Hepatocyte (in vitro differentiated cells): ENCODE results near the gene REN. TPM values are rescaled to one million over a fixed set of nuclear protein-coding genes. Genes with fewer than 3 reads are reported as not detected.

Source experiments
- DNase-seq: peaks from one replicate; pipeline ENCODE4 v3.0.0-alpha.2; 2016; ENCODE audit warnings: low spot score
- H2AFZ ChIP-seq: fragments of 200-600 bp; sonication (generic); 2 replicates; pipeline ENCODE4 v1.6.0; 2016; ENCODE audit warnings: antibody characterized with exemption, mild to moderate bottlenecking
- H3K27ac ChIP-seq: fragments of 200-600 bp; sonication (generic); 2 replicates; pipeline ENCODE4 v1.5.1; 2016; ENCODE audit warnings: mild to moderate bottlenecking
- H3K27me3 ChIP-seq: fragments of 200-600 bp; sonication (generic); 2 replicates; pipeline ENCODE4 v1.6.1; 2016
- H3K36me3 ChIP-seq: fragments of 200-600 bp; sonication (generic); replicated peaks from 2 replicates; pipeline ENCODE4 v1.5.1; 2016; ENCODE audit warnings: low read depth; ENCODE audit not compliant: insufficient read depth
- H3K4me1 ChIP-seq: fragments of 200-600 bp; sonication (generic); 2 replicates; pipeline ENCODE4 v1.5.1; 2016; ENCODE audit warnings: mild to moderate bottlenecking, moderate library complexity; ENCODE audit not compliant: insufficient read depth
- H3K4me2 ChIP-seq: fragments of 200-600 bp; sonication (generic); 2 replicates; pipeline ENCODE4 v1.6.0; 2016
- H3K4me3 ChIP-seq: fragments of 200-600 bp; sonication (generic); 2 replicates; pipeline ENCODE4 v1.5.1; 2016; ENCODE audit warnings: mild to moderate bottlenecking
- H3K79me2 ChIP-seq: fragments of 200-600 bp; sonication (generic); 2 replicates; pipeline ENCODE4 v1.6.0; 2017; ENCODE audit warnings: mild to moderate bottlenecking
- H3K9me2 ChIP-seq: fragments of 200-600 bp; sonication (generic); replicated peaks from 2 replicates; pipeline ENCODE4 v1.6.0; 2017; ENCODE audit warnings: mild to moderate bottlenecking; ENCODE audit not compliant: insufficient read depth
- H3K9me3 ChIP-seq: fragments of 200-600 bp; sonication (generic); 2 replicates; pipeline ENCODE4 v1.5.1; 2016; ENCODE audit warnings: low read depth, mild to moderate bottlenecking
- H4K20me1 ChIP-seq: fragments of 200-600 bp; sonication (generic); 2 replicates; pipeline ENCODE4 v1.6.0; 2016; ENCODE audit warnings: mild to moderate bottlenecking; ENCODE audit not compliant: insufficient read depth, poor library complexity, severe bottlenecking
- EZH2 ChIP-seq: fragments of 200-600 bp; sonication (generic); IDR thresholded peaks from 2 replicates; pipeline ENCODE4 v1.6.1; 2016; ENCODE audit warnings: antibody characterized with exemption, mild to moderate bottlenecking, borderline replicate concordance
- EZH2phosphoT487 ChIP-seq: fragments of 200-600 bp; sonication (generic); IDR thresholded peaks from one replicate; pipeline ENCODE4 v1.6.1; 2018; ENCODE audit warnings: antibody characterized with exemption, mild to moderate bottlenecking, low read depth, moderate library complexity; ENCODE audit not compliant: unreplicated experiment, severe bottlenecking
- WGBS: methylation state at CpG from one replicate; pipeline ENCODE4 v1.1.6; 2016; ENCODE audit warnings: low lambda C conversion rate; ENCODE audit errors: missing lambda C conversion rate; 5-methylcytosine and 5-hydroxymethylcytosine counted together
- polyA plus RNA-seq: library from polyadenylated mRNA; unstranded; fragments of >200 nt; fragmentation: Nextera tagmentation; extraction: Ambion mirVana; gene quantifications from 2 replicates; pipeline ENCODE4 v1.2.1, GENCODE V29; 2016
- total RNA-seq: library from RNA; depleted of rRNA; stranded (reverse); fragments of >200 nt; gene quantifications from 2 replicates; pipeline ENCODE4 v1.2.3, GENCODE V29; 2014
- TF ChIP-seq, protein P1 (sequence below): fragments of 200-600 bp; sonication (generic); IDR thresholded peaks from 2 replicates; pipeline ENCODE4 v1.5.1; 2016; ENCODE audit warnings: antibody characterized with exemption, mild to moderate bottlenecking; ENCODE audit not compliant: poor library complexity

REN gene
- total and polyA plus RNA-seq, 2 experiments from 2014 or later, result 15.4 to 18.4 TPM

DNA sequence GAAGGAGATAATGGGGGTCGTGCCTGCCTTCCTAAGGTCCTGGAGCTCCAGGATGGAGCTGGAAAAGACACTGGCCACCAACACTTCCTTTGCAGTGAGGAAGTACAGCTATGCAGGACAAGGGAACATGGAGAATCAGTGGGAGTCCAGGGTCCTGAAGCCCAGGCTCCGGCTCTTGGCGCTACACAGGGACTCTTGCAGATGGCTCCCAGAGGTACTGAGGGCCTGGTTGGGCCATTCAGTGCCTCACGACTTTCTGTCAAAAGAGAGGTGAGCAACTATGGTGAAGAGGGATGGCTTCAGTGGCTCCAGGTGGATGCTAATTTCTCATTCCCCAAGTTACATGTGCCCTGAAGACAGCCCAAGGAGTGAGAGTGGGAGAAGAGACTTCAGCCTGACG, 12.5 kb downstream of the REN start:
- TF ChIP-seq, protein P1, sequence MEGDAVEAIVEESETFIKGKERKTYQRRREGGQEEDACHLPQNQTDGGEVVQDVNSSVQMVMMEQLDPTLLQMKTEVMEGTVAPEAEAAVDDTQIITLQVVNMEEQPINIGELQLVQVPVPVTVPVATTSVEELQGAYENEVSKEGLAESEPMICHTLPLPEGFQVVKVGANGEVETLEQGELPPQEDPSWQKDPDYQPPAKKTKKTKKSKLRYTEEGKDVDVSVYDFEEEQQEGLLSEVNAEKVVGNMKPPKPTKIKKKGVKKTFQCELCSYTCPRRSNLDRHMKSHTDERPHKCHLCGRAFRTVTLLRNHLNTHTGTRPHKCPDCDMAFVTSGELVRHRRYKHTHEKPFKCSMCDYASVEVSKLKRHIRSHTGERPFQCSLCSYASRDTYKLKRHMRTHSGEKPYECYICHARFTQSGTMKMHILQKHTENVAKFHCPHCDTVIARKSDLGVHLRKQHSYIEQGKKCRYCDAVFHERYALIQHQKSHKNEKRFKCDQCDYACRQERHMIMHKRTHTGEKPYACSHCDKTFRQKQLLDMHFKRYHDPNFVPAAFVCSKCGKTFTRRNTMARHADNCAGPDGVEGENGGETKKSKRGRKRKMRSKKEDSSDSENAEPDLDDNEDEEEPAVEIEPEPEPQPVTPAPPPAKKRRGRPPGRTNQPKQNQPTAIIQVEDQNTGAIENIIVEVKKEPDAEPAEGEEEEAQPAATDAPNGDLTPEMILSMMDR, result no peak
- TF ChIP-seq EZH2 (no peak), EZH2phosphoT487 (no peak)
- Histone ChIP-seq H4K20me1 (no peaks in the 10 kb centered on the region), H3K4me3 (no peak overlapping the region), H3K27ac (no peak overlapping the region), H2AFZ (no peak overlapping the region), H3K27me3 (no peaks in the 10 kb centered on the region), H3K4me1 (peaks cover 11% of the 10 kb centered on the region), H3K9me2 (no peaks in the 10 kb centered on the region), H3K9me3 (no peaks in the 10 kb centered on the region), H3K36me3 (no peaks in the 10 kb centered on the region), H3K79me2 (no peaks in the 10 kb centered on the region), H3K4me2 (no peak overlapping the region)
- no peak for DNase-seq
- 94% methylated on average over 5 of the region's 5 CpGs for WGBS

GRCh38 chr1:204152310-204153044, 13.7 kb downstream of the REN start:
- no peak for DNase-seq
- Histone ChIP-seq H3K79me2 (no peaks in the 10 kb centered on the region), H3K4me2 (peak overlapping the region; percentile 99), H3K4me3 (peak overlapping the region; percentile 97), H2AFZ (peak overlapping the region; percentile 83), H3K36me3 (no peaks in the 10 kb centered on the region), H3K9me3 (no peaks in the 10 kb centered on the region), H3K27ac (peak overlapping the region; percentile 24), H3K27me3 (no peaks in the 10 kb centered on the region), H4K20me1 (no peaks in the 10 kb centered on the region), H3K9me2 (no peaks in the 10 kb centered on the region), H3K4me1 (peaks cover 11% of the 10 kb centered on the region)
- WGBS, result 53% methylated on average over 16 of the region's 25 CpGs
- TF ChIP-seq, protein P1, result no peak
- no peak for TF ChIP-seq EZH2phosphoT487
- no peak for TF ChIP-seq EZH2

DNA sequence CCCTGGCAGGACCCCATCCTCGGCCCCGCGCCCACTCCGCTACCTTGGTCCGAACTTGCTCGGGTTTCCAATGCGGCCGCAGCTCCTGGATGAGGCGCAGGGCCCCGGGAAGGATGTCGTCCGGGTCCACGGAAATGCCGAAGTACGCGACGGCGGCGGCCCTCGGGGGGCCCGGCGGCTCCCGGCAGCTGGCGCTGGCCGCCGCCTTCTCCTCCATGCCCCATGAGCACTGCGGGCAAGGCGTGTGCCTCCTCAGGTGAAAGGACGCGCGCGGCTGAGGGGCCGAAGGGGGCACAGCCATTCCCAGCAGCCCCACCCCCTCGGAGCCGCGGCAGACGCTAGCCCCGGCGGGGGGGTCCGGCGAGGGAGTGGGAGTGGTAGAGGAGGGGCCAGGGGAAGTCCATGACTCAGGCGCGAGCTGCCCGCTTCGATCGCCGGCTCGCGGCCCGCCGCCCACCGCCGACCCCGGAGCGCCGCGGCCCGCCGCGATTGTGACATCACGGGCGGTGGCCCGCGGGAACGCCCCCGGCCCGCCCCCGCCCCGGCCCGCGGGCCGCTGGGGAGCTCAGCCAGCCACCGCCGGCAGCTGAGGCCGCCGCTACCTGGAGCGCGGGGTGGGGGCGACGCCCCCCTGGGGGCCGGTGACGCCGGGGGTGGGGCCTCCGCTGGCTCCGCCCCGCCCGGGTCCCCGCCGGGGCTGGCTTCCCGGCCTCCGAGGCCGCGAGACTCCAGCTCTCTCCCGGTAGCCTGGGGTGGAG, 14.4 kb downstream of the REN start, which contains the start of gene ETNK2:
Gene ETNK2 (minus strand): TSS at position 493 of the 758 bp plus-strand sequence. CDS start 192 bp downstream, at position 301.
- H3K9me3 ChIP-seq, result no peaks in the 10 kb centered on the region
- WGBS, result 1% methylated on average over 37 of the region's 94 CpGs
- H3K4me2 ChIP-seq, result peak within 1 kb of the TSS; percentile 99
- H3K79me2 ChIP-seq, result no peaks in the 10 kb centered on the region
- H4K20me1 ChIP-seq, result no peaks in the 10 kb centered on the region
- H3K27me3 ChIP-seq, result no peaks in the 10 kb centered on the region
- peak within 1 kb of the TSS; percentile 70 for H3K27ac ChIP-seq
- H3K36me3 ChIP-seq, result no peaks in the 10 kb centered on the region
- DNase-seq, result peak; percentile 89
- TF ChIP-seq, protein P1, result no peak
- TF ChIP-seq EZH2phosphoT487 (no peak), EZH2 (no peak)
- H2AFZ ChIP-seq, result peak within 1 kb of the TSS; percentile 98
- peak within 1 kb of the TSS; percentile 97 for H3K4me3 ChIP-seq
- peaks cover 11% of the 10 kb centered on the region for H3K4me1 ChIP-seq
- no peaks in the 10 kb centered on the region for H3K9me2 ChIP-seq
